Endothelial cell of umbilical vein (primary cell): ENCODE data around the gene DMRT3. TPM values are rescaled to one million over a fixed set of nuclear protein-coding genes. Genes with fewer than 3 reads are reported as not detected.

Source experiments
- BruUV-seq: library from RNA; stranded (reverse); fragments of 400-500 nt; replicated peaks from 2 replicates; lab custom pipeline; 2021; lab: Mats Ljungman, UMichigan
- CTCF ChIA-PET: fragments of 300-600, 350-600 bp; sonication (Branson Sonifier 250); formaldehyde crosslinking; loops from one replicate; lab custom pipeline; 2021; ENCODE audit warnings: antibody characterized with exemption, inconsistent platforms; lab: Charles Lee
- POLR2A ChIA-PET: fragments of 300-600, 350-600 bp; sonication (Branson Sonifier 250); formaldehyde crosslinking; loops from one replicate; lab custom pipeline; 2021; ENCODE audit warnings: antibody characterized with exemption, inconsistent platforms; lab: Charles Lee
- DNase-seq: peaks from one replicate; pipeline ENCODE4 v3.0.0-alpha.2; 2011; ENCODE audit warnings: low read depth, low spot score
- FAIRE-seq: peaks from 2 replicates; lab custom pipeline; 2011; peaks lifted over from hg19 to GRCh38; lab: Jason Lieb, UNC
- H2AFZ ChIP-seq: 2 replicates; pipeline ENCODE4 v1.6.0; 2012; ENCODE audit warnings: low read depth, low read length, control low read depth, inconsistent platforms
- H3K27ac ChIP-seq: 2 replicates; pipeline ENCODE4 v1.5.1; 2011; ENCODE audit warnings: low read depth, mild to moderate bottlenecking, control low read depth, low read length, moderate library complexity; ENCODE audit not compliant: insufficient read depth
- H3K27me3 ChIP-seq, 2 experiments: 2 replicates each; pipeline versions ENCODE4 v1.6.0 to v1.6.1; 2011; ENCODE audit warnings: low read length in 2 of 2, mixed read lengths in 1 of 2; ENCODE audit not compliant: control insufficient read depth in 2 of 2, insufficient read depth in 2 of 2
- H3K36me3 ChIP-seq, 2 experiments: 2 replicates in 1 of 2; 3 replicates in 1 of 2; pipeline ENCODE4 v1.5.1; 2011; ENCODE audit warnings: low read length in 2 of 2, mild to moderate bottlenecking in 1 of 2, moderate library complexity in 1 of 2; ENCODE audit not compliant: control insufficient read depth in 2 of 2, insufficient read depth in 2 of 2; ENCODE audit errors: extremely low read depth in 1 of 2
- H3K4me1 ChIP-seq: 3 replicates; pipeline ENCODE4 v1.5.1; 2011; ENCODE audit warnings: mild to moderate bottlenecking, low read length; ENCODE audit not compliant: control insufficient read depth, insufficient read depth; ENCODE audit errors: extremely low read depth
- H3K4me2 ChIP-seq: 2 replicates; pipeline ENCODE4 v1.6.1; 2011; ENCODE audit warnings: low read length, control low read depth, mixed read lengths; ENCODE audit not compliant: insufficient read depth
- H3K4me3 ChIP-seq, 3 experiments: fragments of 200-600 bp in 1 of 3; sonication (generic), shearing (Covaris generic) in 1 of 3; replicated peaks in 1 of 3; 2 replicates each; pipeline ENCODE4 v1.5.1; 2011 to 2016; ENCODE audit warnings: control low read depth in 3 of 3, low read length in 3 of 3, mild to moderate bottlenecking in 2 of 3, inconsistent platforms in 1 of 3, low read depth in 1 of 3, moderate library complexity in 1 of 3; ENCODE audit not compliant: insufficient read depth in 1 of 3
- H3K79me2 ChIP-seq: 2 replicates; pipeline ENCODE4 v1.6.0; 2012; ENCODE audit warnings: low read length, inconsistent platforms; ENCODE audit not compliant: control insufficient read depth, insufficient read depth
- H3K9ac ChIP-seq: replicated peaks from 2 replicates; pipeline ENCODE3; 2011; ENCODE audit warnings: low read length, control low read depth; ENCODE audit not compliant: insufficient read depth; ENCODE audit errors: extremely low read depth
- H3K9me1 ChIP-seq: replicated peaks from 3 replicates; pipeline ENCODE4 v1.6.0; 2011; ENCODE audit warnings: mild to moderate bottlenecking, low read length; ENCODE audit not compliant: control insufficient read depth, insufficient read depth; ENCODE audit errors: extremely low read depth
- H3K9me3 ChIP-seq: replicated peaks from 2 replicates; pipeline ENCODE4 v1.5.1; 2012; ENCODE audit warnings: low read length, inconsistent platforms; ENCODE audit not compliant: control insufficient read depth, insufficient read depth
- H4K20me1 ChIP-seq: replicated peaks from 2 replicates; pipeline ENCODE3; 2011; ENCODE audit warnings: mild to moderate bottlenecking, low read length; ENCODE audit not compliant: control insufficient read depth, insufficient read depth; ENCODE audit errors: extremely low read depth
- EZH2 ChIP-seq: IDR thresholded peaks from 2 replicates; pipeline ENCODE4 v1.6.1; 2012; ENCODE audit warnings: borderline replicate concordance, low read depth, mild to moderate bottlenecking, moderate library complexity, low read length, inconsistent platforms; ENCODE audit not compliant: severe bottlenecking
- POLR2A ChIP-seq: IDR thresholded peaks from 2 replicates; pipeline ENCODE4 v1.6.1; 2012; ENCODE audit warnings: low read depth, mild to moderate bottlenecking, control low read depth, low read length
- POLR2AphosphoS5 ChIP-seq: IDR thresholded peaks from 2 replicates; pipeline ENCODE4 v1.6.1; 2012; ENCODE audit warnings: low read depth, mild to moderate bottlenecking, control low read depth, low read length, moderate library complexity; ENCODE audit not compliant: insufficient read depth
- dilution Hi-C: fragments of 300-500 bp; cut with MboI; formaldehyde crosslinking; loops from one replicate; pipeline ENCODE4 v1.15.0; 2019; ENCODE audit warnings: low sequenced_read_pairs; ENCODE audit not compliant: extremely low pct_ligation_motif_present
- intact Hi-C: fragments of 100-400 bp; cut with micrococcal nuclease; formaldehyde crosslinking; loops from one replicate; pipeline ENCODE4 v1.10.0; 2022
- polyA plus RNA-seq, 4 experiments: library from polyadenylated mRNA; depleted of rRNA in 3 of 4; stranded (reverse) in 3 of 4; unstranded in 1 of 4; fragments of >200 nt; gene quantifications; 2 replicates each; pipeline versions ENCODE4 v1.2.1 to v1.2.3, GENCODE V29; 2011 to 2012; ENCODE audit warnings: missing spikeins in 1 of 4
- total RNA-seq: library from RNA; stranded (reverse); gene quantifications from 2 replicates; pipeline ENCODE4 v1.2.3, GENCODE V29; 2021
- TF ChIP-seq, protein P1 (sequence below): IDR thresholded peaks from 2 replicates; pipeline ENCODE4 v1.6.1; 2011; ENCODE audit not compliant: insufficient read depth, insufficient read length

DMRT3 gene
- total and polyA plus RNA-seq, 2 donors (not counting 3 experiments of a cell fraction or from before 2014, with no cell fraction given), result not detected

DNA sequence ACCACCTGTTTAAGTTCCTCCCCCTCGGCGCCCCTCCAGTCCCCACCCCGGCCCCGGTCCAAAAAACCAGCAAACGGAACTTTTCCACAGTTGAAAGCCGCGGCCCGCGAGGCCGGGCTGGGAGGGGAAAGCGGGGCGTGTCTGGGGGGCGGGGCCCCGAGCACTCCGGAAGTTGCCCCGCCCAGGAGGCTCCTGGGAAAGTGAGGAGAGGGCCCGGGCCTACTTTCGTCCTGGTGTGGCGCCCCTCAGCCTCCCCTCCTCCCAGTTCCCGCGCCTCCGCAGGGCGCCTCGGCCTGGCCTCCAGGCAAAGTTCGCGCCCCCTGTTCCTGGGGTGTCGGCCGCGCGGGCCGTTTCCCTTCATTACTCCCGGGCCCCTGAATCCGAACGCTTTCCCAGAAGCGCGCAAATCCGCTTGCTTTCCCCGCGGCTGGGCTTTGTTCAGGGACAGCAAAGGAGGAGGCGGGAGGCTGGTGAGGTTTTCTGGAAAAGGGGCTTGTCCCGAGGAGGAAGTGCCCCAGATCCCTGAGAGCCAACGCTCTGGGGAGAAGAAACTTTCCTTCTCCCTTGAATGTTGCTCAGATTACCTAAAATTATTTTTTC is 4.5 kb upstream of the DMRT3 start:
- Histone ChIP-seq H3K27ac (no peak overlapping the region), H3K4me1 (no peaks in the 10 kb centered on the region), H3K36me3 (no peaks in the 10 kb centered on the region), H3K9me3 (no peaks in the 10 kb centered on the region), H2AFZ (no peak overlapping the region), H3K9me1 (no peaks in the 10 kb centered on the region), H3K27me3 (peaks cover 84 to 99% of the 10 kb centered on the region in 2 experiments), H4K20me1 (no peaks in the 10 kb centered on the region), H3K4me2 (no peak overlapping the region), H3K79me2 (no peaks in the 10 kb centered on the region), H3K4me3 (no peak overlapping the region), H3K9ac (no peak overlapping the region)
- dilution Hi-C loops (no loop called here), intact Hi-C loops (no loop called here)
- DNase-seq (no peak), FAIRE-seq (no peak)
- TF ChIP-seq POLR2AphosphoS5 (no peak), EZH2 (peak; percentile 87), POLR2A (no peak)
- TF ChIP-seq, protein P1, sequence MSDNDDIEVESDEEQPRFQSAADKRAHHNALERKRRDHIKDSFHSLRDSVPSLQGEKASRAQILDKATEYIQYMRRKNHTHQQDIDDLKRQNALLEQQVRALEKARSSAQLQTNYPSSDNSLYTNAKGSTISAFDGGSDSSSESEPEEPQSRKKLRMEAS, result no peak
- CTCF ChIA-PET, result no interaction called here
- no TSS peak for BruUV-seq
- POLR2A ChIA-PET, result no interaction called here

DNA sequence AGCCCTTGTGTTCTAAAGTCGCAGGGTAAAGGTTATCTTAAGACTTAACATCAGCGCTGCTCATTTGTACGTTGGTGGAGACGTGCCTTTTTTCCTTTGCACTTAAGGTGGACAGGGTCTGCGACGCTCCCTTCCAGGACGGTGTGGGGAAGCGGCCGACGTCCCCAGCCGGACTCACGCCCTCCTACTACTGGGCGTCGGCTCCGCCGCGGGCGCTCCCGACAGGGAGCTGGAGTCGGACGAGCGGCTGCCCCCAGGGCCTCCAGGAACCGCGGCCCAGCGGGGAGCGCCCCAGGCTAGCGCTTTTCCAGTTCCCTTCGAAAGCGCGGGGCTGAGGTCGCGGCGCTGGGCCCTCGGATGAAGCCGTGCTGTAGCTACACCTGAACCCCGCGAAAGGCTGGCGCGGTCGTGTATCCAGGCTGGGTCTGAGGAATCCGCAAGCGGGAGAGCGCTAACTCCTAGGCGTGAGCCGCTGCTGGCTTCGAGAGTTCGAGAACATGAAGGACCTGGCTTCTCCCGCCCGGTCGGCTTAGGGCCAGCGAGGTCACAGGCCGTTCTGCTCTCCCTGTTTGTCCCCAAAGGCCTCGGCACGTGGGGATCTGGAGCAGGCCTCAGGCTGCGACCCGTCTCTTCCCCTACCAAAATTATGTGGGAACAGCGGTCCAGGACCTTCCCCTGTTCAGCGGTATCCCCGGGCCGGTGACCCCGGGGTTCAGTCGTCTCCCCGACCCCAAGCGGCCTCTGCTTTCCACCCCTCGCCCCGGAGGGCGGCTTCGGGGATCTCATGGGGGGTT is 3.8 kb upstream of the DMRT3 start:
- Histone ChIP-seq H3K27me3 (peaks cover 87 to 98% of the 10 kb centered on the region in 2 experiments), H3K36me3 (no peaks in the 10 kb centered on the region), H4K20me1 (no peaks in the 10 kb centered on the region), H3K4me2 (no peak overlapping the region), H3K4me1 (no peaks in the 10 kb centered on the region), H3K4me3 (no peak overlapping the region), H3K9me1 (no peaks in the 10 kb centered on the region), H3K27ac (no peak overlapping the region), H3K79me2 (no peaks in the 10 kb centered on the region), H2AFZ (no peak overlapping the region), H3K9ac (no peak overlapping the region), H3K9me3 (no peaks in the 10 kb centered on the region)
- intact Hi-C loops (no loop called here), dilution Hi-C loops (no loop called here)
- ChIA-PET CTCF (no interaction called here), POLR2A (no interaction called here)
- DNase-seq, result no peak
- TF ChIP-seq POLR2AphosphoS5, result no peak
- TF ChIP-seq EZH2, result peak; percentile 94
- BruUV-seq, result no TSS peak
- FAIRE-seq, result no peak
